ENCODE results near the gene MAZ. TPM values are rescaled to one million over a fixed set of nuclear protein-coding genes. Genes with fewer than 3 reads are reported as not detected.
A peak's percentile ranks its signal among the peaks of the same experiment; 100 is the strongest.

Gene MAZ
- total and polyA plus RNA-seq, 2 of the 13 experiments (the other 11 are each of a cell fraction or from before 2014, with no cell fraction given), result 203 to 277 TPM

GRCh38 chr16:29757950-29758466 is 48.3 kb upstream of the MAZ start (continued):
- no peak for TF ChIP-seq DMTF1 (CRISPR knock-in tag; IDR thresholded peaks at IDR 0.05)
- peak; percentile 45; the same call in 1 of the 2 replicates for TF ChIP-seq ZNF878 (CRISPR knock-in tag; IDR thresholded peaks at IDR 0.05)
- peak; percentile 83 for TF ChIP-seq PITX1 (CRISPR knock-in tag; IDR thresholded peaks at IDR 0.05)

- POLR2A ChIA-PET, result no interaction called here
- H3K4me1 ChIP-seq (ENCODE audit: insufficient read depth, low read length), result peaks cover 91% of the 10 kb centered on the region
- H3K36me3 ChIP-seq (replicated peaks in 1 of 2; ENCODE audit: control insufficient read depth in 1 of 2, insufficient read depth in 2 of 2, low read length in 2 of 2), result no peaks in the 10 kb centered on the region
- H3K4me2 ChIP-seq (ENCODE audit: low read depth, low read length), result peak overlapping the region; percentile 64
- no peaks in the 10 kb centered on the region for H3K27me3 ChIP-seq (ENCODE audit: control insufficient read depth in 1 of 2, insufficient read depth in 2 of 2, low read length in 2 of 2)
- H3K4me3 ChIP-seq (replicated peaks in 1 of 3; ENCODE audit: insufficient read depth in 1 of 3, low read depth in 2 of 3, low read length in 3 of 3), result peak overlapping the region in 1 of 3 experiments; percentile 39; a peak in 2 of 6 replicates
- FAIRE-seq, result no peak
- no peaks in the 10 kb centered on the region for H3K79me2 ChIP-seq (ENCODE audit: insufficient read depth, low read length)
- CTCF ChIA-PET (ENCODE audit: low intra/inter-chr PET ratio, low total read pairs), result no interaction called here
- WGBS (ENCODE audit: low lambda C conversion rate), result 3% methylated on average over 9 of the region's 9 CpGs
- DNase-seq (ENCODE audit: low spot score), result no peak
- H2AFZ ChIP-seq (ENCODE audit: low read length), result no peak overlapping the region
- intact Hi-C loops (cut with micrococcal nuclease; ENCODE audit: unreplicated experiment) (no loop called here), in situ Hi-C loops (cut with HindIII; ENCODE audit: extremely low pct_ligation_motif_present, low pct_unique_long_range_greater_than_20kb) (no loop called here)
- H3K9me3 ChIP-seq (ENCODE audit: low read length), result no peaks in the 10 kb centered on the region
- no TSS peak for BruUV-seq (replicated peaks)
- H3K27ac ChIP-seq (ENCODE audit: extremely low read length, insufficient read depth, low read length), result peak overlapping the region; percentile 47
- H3K9ac ChIP-seq (ENCODE audit: insufficient read depth, low read depth, low read length), result no peak overlapping the region
- no peaks in the 10 kb centered on the region for H4K20me1 ChIP-seq (ENCODE audit: insufficient read depth, low read length)
- peak; percentile 31 for ATAC-seq
- TF ChIP-seq ZNF609 (CRISPR knock-in tag; IDR thresholded peaks at IDR 0.05; ENCODE audit: borderline replicate concordance) (peak; percentile 19; the same call in 1 of the 2 replicates), TEAD2 (CRISPR knock-in tag; IDR thresholded peaks at IDR 0.05) (no peak), NR2F6 (IDR thresholded peaks at IDR 0.05) (no peak), NR2F6 (CRISPR knock-in tag; IDR thresholded peaks at IDR 0.05) (0 out of 2 replicates have a peak, but pooled peaks have one; percentile 5), ZNF891 (CRISPR knock-in tag; IDR thresholded peaks at IDR 0.05) (0 out of 2 replicates have a peak, but pooled peaks have one; percentile 33), ZNF724P (CRISPR knock-in tag; IDR thresholded peaks at IDR 0.05; ENCODE audit: borderline replicate concordance) (0 out of 2 replicates have a peak, but pooled peaks have one; percentile 24), ZMYM3 (CRISPR knock-in tag; IDR thresholded peaks at IDR 0.05) (0 out of 2 replicates have a peak, but pooled peaks have one; percentile 25), ZNF691 (CRISPR knock-in tag; IDR thresholded peaks at IDR 0.05; ENCODE audit: borderline replicate concordance, low read depth) (0 out of 2 replicates have a peak, but pooled peaks have one; percentile 43), ZNF614 (CRISPR knock-in tag; IDR thresholded peaks at IDR 0.05; ENCODE audit: borderline replicate concordance) (0 out of 2 replicates have a peak, but pooled peaks have one; percentile 11), ZSCAN31 (CRISPR knock-in tag; IDR thresholded peaks at IDR 0.05; ENCODE audit: low read depth) (0 out of 2 replicates have a peak, but pooled peaks have one; percentile 33), HIVEP1 (CRISPR knock-in tag; IDR thresholded peaks at IDR 0.05) (peak; percentile 36; the same call in 1 of the 2 replicates)
Observed at GRCh38 chr16:29760567-29761279, 45.6 kb upstream of the MAZ start.

Measured in HepG2 (cell line).